Subcutaneous abdominal adipose tissue (tissue), 5 donors: ENCODE measurements around the gene BTRC.

Experiments
- H3K27ac ChIP-seq: one replicate; pipeline ENCODE4 v1.7.0; 2013; ENCODE audit warnings: low read depth, mild to moderate bottlenecking, inconsistent platforms, low read length, moderate library complexity
- H3K27me3 ChIP-seq, 5 donors: one replicate each; pipeline ENCODE4 v1.7.0; 2013; ENCODE audit warnings: low read length in 5 of 5, inconsistent platforms in 1 of 5; ENCODE audit not compliant: control insufficient read depth in 5 of 5, insufficient read depth in 4 of 5
- H3K36me3 ChIP-seq, 5 donors: one replicate each; pipeline ENCODE4 v1.7.0; 2013; ENCODE audit warnings: low read length in 5 of 5; ENCODE audit not compliant: control insufficient read depth in 5 of 5, insufficient read depth in 5 of 5
- H3K4me1 ChIP-seq, 5 donors: one replicate each; pipeline ENCODE4 v1.7.0; 2013; ENCODE audit warnings: low read length in 5 of 5, mild to moderate bottlenecking in 3 of 5, moderate library complexity in 1 of 5; ENCODE audit not compliant: control insufficient read depth in 5 of 5, insufficient read depth in 5 of 5
- H3K4me3 ChIP-seq, 5 donors: one replicate each; pipeline ENCODE4 v1.7.0; 2013; ENCODE audit warnings: low read length in 5 of 5, low read depth in 1 of 5
- H3K9ac ChIP-seq, 5 donors: one replicate each; pipeline ENCODE4 v1.7.0; 2013; ENCODE audit warnings: low read length in 5 of 5, mild to moderate bottlenecking in 4 of 5, moderate library complexity in 3 of 5
- H3K9me3 ChIP-seq, 5 donors: one replicate each; pipeline ENCODE4 v1.7.0; 2013; ENCODE audit warnings: low read length in 5 of 5; ENCODE audit not compliant: control insufficient read depth in 5 of 5
- donor health status: healthy.
- donor health status: healthy.
- donor health status: healthy.
- donor health status: healthy.
- donor health status: healthy.

Gene BTRC

GRCh38 chr10:101562231-101562630 lies 208.3 kb downstream of the BTRC start:
- Histone ChIP-seq H3K9me3 (no peaks in the 10 kb centered on the region), H3K27me3 (peaks cover 43 to 61% (median 48%) of the 10 kb centered on the region in 5 donors), H3K4me1 (peaks cover 0 to 10% (median 8%) of the 10 kb centered on the region in 5 donors), H3K27ac (no peak overlapping the region), H3K4me3 (no peak overlapping the region), H3K9ac (no peak overlapping the region), H3K36me3 (no peaks in the 10 kb centered on the region)

DNA sequence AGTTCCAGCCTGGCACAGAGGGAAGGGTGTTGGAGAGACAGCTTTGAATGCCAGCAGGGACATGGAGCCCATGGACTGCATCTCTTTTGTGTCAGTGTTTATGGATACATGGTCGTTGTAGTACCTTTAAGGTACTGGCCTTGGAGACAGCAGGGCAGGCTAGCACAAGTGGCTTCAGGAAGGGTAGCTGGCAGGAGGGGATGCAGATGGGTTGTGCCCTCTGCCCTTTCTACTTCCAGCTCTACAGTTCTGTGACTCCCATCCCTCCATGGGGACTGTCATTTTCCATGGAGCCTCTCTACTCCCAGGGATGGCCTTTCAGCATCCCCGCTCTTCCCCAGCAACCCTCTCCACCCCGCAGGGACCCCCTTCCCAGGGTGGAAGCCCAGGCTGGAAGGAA lies 209.0 kb downstream of the BTRC start:
- H3K4me1 ChIP-seq = peaks cover 0 to 10% (median 8%) of the 10 kb centered on the region in 5 donors
- no peaks in the 10 kb centered on the region for H3K36me3 ChIP-seq
- H3K4me3 ChIP-seq = no peak overlapping the region
- no peak overlapping the region for H3K27ac ChIP-seq
- H3K9ac ChIP-seq = no peak overlapping the region
- H3K27me3 ChIP-seq = peaks cover 43 to 68% (median 54%) of the 10 kb centered on the region in 5 donors
- H3K9me3 ChIP-seq = no peaks in the 10 kb centered on the region

DNA sequence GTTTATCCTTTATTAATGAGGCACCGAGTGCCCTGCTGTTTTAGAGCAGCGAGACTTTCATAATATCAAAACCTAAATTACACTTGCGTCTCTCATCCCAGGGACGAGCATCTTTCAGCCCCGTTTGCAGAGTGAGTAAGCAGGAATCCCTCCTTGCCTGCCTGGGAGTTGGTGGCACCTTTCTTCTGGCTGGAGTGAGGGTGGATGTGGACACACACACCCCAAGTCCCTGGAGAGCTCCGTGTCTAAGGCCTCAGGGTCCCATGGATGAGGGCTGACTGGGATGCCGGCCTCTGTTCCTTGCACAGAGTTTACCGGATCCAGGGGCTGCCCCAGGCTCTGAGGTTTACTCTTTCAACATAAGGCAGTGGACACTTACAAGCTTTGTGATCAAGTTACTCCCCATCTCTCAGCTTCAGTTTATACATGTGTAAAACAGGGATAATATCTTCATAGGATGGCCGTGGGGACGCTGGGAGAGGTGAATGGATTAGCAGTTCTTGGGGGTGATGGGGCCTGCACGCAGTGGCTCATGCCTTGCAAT lies 209.6 kb downstream of the BTRC start:
- H3K36me3 ChIP-seq = no peaks in the 10 kb centered on the region
- no peak overlapping the region for H3K27ac ChIP-seq
- H3K4me1 ChIP-seq = peaks cover 0 to 10% (median 8%) of the 10 kb centered on the region in 5 donors
- H3K9ac ChIP-seq = no peak overlapping the region
- H3K27me3 ChIP-seq = peaks cover 43 to 74% (median 60%) of the 10 kb centered on the region in 5 donors
- H3K4me3 ChIP-seq = no peak overlapping the region
- no peaks in the 10 kb centered on the region for H3K9me3 ChIP-seq

DNA sequence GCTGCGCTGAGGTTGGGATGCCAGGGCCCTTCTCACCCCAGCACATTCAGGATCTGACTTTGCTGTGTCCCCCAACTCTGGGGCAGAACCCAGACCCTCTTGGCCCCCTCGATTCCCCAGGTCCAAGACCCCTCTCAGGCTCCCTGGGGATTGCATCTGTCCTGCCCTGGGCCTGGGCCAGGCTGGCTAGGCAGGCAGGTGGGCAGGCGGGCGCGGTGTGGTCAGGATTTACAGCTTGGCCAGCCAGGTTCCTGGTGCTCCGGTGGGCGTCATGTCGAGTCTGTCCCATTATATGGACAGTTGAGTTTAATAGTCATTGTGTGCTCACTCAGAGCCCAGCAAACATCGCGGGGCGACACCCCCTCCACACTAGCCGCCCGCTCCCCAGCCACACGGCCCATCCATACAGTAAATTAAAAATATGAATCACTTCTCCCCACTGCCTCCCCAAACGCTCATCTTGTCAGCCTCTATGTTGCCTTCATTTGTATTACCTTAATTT lies 210.6 kb downstream of the BTRC start:
- Histone ChIP-seq H3K9ac (no peak overlapping the region), H3K4me3 (no peak overlapping the region), H3K4me1 (peaks cover 0 to 15% (median 11%) of the 10 kb centered on the region in 5 donors), H3K27me3 (peaks cover 47 to 79% (median 68%) of the 10 kb centered on the region in 5 donors), H3K9me3 (no peaks in the 10 kb centered on the region), H3K27ac (no peak overlapping the region), H3K36me3 (no peaks in the 10 kb centered on the region)

DNA sequence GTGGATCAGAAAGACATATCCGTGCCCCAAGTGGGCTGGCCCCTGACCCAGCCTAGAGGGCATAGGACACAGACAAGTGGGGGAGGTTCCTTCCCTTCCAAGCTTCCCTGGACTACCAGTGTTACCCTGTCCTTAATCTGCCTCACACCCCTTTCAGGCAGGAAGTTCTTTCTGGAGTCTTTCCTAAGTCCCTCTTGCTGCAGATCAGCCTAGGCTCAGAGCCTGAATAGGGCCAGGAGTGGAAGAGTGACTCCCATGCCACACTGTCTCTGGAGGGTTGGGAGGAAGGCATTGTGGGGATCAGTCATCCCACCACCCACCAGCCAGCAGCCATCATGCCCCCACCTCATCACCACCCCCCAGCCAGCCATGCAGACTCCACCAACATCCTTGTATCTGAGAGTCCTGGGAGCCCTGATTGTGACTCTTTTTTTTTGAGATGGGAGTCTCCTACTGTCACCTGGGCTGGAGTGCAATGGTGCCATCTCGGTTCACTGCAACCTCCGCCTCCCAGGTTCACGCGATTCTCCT lies 211.5 kb downstream of the BTRC start:
- no peak overlapping the region for H3K27ac ChIP-seq
- H3K4me3 ChIP-seq = no peak overlapping the region
- no peaks in the 10 kb centered on the region for H3K36me3 ChIP-seq
- peaks cover 45 to 76% (median 69%) of the 10 kb centered on the region in 5 donors for H3K27me3 ChIP-seq
- H3K4me1 ChIP-seq = peaks cover 0 to 23% (median 19%) of the 10 kb centered on the region in 5 donors
- H3K9me3 ChIP-seq = no peaks in the 10 kb centered on the region
- H3K9ac ChIP-seq = no peak overlapping the region

GRCh38 chr10:101565936-101566332 lies 212.0 kb downstream of the BTRC start:
- no peak overlapping the region for H3K27ac ChIP-seq
- no peaks in the 10 kb centered on the region for H3K9me3 ChIP-seq
- no peak overlapping the region for H3K4me3 ChIP-seq
- H3K27me3 ChIP-seq = peaks cover 43 to 73% (median 66%) of the 10 kb centered on the region in 5 donors
- H3K36me3 ChIP-seq = no peaks in the 10 kb centered on the region
- no peak overlapping the region for H3K9ac ChIP-seq
- peaks cover 0 to 28% (median 24%) of the 10 kb centered on the region in 5 donors for H3K4me1 ChIP-seq

DNA sequence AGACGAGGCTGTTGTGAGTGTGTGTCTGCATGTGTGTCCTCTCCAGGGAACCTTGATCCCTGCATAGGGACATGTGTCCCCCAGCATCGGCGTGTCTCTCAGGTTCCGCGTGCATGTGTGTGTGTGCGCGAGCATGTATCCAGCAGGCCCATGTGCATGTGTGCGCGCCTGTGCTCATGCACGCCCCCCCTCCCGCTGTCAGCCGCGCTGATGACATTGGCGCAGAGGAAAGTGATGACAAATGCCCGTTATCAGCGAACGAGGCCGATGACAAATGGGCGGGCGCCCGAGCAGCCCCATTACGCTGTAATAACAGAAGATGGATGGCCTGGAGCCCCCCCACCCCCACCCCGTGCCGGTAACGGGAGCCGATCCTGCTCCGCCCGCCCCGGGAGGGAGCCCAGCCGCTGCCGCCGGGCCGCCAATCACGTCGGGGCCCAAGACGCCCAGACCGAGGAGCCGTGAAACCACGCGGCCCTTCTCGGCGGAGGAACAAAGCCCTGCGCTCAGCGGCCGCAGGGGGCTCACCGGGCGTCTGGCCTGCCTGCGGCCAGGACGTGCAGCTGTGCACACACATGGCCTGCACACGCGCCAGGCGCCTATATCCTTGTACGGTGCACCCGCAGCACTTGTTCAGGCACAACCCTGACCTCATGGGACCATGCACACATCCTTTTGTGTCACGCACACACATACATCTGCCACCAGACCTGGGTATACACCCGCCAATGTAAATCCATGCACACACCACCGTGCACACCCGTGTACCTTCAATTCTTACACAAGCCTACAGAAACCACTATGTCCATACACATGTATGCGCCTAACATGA lies 212.6 kb downstream of the BTRC start:
- no peak overlapping the region for H3K27ac ChIP-seq
- H3K4me1 ChIP-seq = peaks cover 0 to 29% (median 26%) of the 10 kb centered on the region in 5 donors
- peak overlapping the region in 2 of 5 donors; percentile 23 to 29 for H3K4me3 ChIP-seq
- H3K27me3 ChIP-seq = peaks cover 38 to 70% (median 61%) of the 10 kb centered on the region in 5 donors
- H3K9me3 ChIP-seq = no peaks in the 10 kb centered on the region
- H3K9ac ChIP-seq = no peak overlapping the region
- no peaks in the 10 kb centered on the region for H3K36me3 ChIP-seq

DNA sequence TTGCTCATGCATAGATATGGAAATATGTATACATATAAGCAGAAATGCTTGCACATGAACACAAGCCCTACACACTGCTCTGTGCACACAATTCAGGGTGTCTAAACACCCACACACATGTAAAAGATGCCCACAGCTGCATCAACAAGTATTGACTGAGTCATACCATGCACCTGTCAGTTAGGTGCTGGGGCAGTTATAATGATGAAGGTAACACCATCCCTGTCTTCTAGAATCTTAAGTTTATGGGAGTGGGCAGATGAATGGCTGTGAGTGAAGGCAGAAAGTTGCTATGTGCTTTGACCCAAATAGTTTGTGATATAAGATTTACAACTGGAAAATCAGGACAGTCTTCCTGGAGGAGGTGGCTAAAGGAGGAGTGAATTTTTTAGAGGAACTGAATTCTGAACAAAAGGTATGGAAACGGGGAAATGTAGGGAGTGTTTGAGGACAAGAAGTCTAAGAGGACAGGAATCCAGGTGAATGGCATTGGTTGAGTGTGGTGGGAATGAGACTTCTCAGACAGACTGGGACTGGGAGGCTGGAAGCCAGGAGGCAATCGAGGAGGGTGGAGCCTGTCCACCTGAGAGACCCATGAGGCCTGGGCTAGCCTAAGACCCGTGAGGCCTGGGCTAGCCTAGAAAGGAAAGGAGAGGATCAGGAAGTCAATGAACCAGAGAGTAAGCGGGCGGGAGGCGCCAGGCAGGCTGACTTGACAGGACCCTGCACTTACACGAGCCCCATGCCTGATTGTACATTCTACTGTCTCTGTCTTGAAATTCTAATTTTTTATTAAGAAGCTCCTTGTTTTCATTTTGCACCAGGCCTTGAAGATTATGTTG lies 213.4 kb downstream of the BTRC start:
- H3K27ac ChIP-seq = no peak overlapping the region
- H3K36me3 ChIP-seq = no peaks in the 10 kb centered on the region
- H3K9me3 ChIP-seq = peaks cover 0 to 3% (median 1%) of the 10 kb centered on the region in 5 donors
- no peak overlapping the region for H3K4me3 ChIP-seq
- peaks cover 0 to 29% (median 26%) of the 10 kb centered on the region in 5 donors for H3K4me1 ChIP-seq
- peaks cover 34 to 62% (median 57%) of the 10 kb centered on the region in 5 donors for H3K27me3 ChIP-seq
- H3K9ac ChIP-seq = no peak overlapping the region

DNA sequence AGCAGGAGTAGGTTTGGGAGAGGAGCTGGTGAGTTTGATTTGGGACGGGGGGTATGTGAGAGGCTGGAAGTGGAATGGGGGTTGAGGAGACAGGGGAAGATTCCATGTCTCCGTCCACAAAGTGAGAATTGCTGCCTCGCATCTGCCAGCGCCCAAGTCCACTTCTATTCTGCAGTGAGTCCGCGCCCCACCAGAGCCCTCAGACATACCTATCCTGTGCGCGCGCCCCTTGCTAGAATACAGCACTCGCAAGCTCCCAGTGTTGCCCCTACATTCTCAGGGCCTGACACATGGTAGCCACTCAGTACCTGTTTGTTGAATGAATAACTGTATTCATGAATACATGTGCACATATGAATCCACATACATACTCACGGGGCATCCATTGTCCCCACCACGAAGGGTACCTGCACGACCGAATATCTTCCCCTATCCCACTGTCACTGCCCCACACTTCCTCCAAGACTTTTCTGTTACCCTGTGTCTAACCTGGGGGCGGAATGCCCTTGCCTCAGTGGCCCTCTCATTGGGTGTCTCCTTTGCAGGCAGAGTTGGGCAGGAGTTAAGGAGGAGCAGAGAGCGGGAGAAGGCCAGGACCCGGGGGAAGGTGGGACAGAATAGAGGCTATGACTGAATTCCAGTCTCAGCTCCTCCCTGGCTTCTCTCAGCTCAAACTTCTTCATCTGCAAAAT lies 214.2 kb downstream of the BTRC start:
- Histone ChIP-seq H3K4me1 (peaks cover 0 to 29% (median 26%) of the 10 kb centered on the region in 5 donors), H3K27me3 (peaks cover 32 to 55% (median 54%) of the 10 kb centered on the region in 5 donors), H3K27ac (no peak overlapping the region), H3K36me3 (no peaks in the 10 kb centered on the region), H3K9ac (no peak overlapping the region), H3K4me3 (no peak overlapping the region), H3K9me3 (peaks cover 3 to 11% (median 10%) of the 10 kb centered on the region in 5 donors)
